T-helper 2 cell treated with Interferon-gamma antibody and Interleukin-4, amounts not matched to agents 5 μg/mL and 100 μg/mL, for 36 hours (primary cell): Measurements from ENCODE around the gene TNFRSF9.

ENCODE experiments used
- DNase-seq: peaks from one replicate; pipeline ENCODE4 v3.0.0; 2021; ENCODE audit warnings: low spot score
- H3K27ac Mint-ChIP-seq: one replicate; pipeline ENCODE4 v1.8.0; 2021; ENCODE audit warnings: mild to moderate bottlenecking, mixed read lengths
- H3K27me3 Mint-ChIP-seq: one replicate; pipeline ENCODE4 v1.8.0; 2021; ENCODE audit warnings: low read depth, mixed read lengths
- H3K36me3 Mint-ChIP-seq: one replicate; pipeline ENCODE4 v1.8.0; 2021; ENCODE audit warnings: low read depth, mixed read lengths
- H3K4me1 Mint-ChIP-seq: one replicate; pipeline ENCODE4 v1.8.0; 2021; ENCODE audit warnings: low read depth, mixed read lengths
- H3K4me3 Mint-ChIP-seq: one replicate; pipeline ENCODE4 v1.8.0; 2022; ENCODE audit warnings: mild to moderate bottlenecking, moderate library complexity, mixed read lengths
- H3K9me3 Mint-ChIP-seq: one replicate; pipeline ENCODE4 v1.8.0; 2021; ENCODE audit warnings: mixed read lengths

Gene TNFRSF9

GRCh38 chr1:7940745-7941436, at the start of gene TNFRSF9:
TSS of gene TNFRSF9 (minus strand) at chr1:7940839. CDS start at chr1:7939994, 845 bp downstream.
- Mint-ChIP-seq H3K4me3 (peak within 1 kb of the TSS; percentile 82), H3K36me3 (peaks cover 3% of the 10 kb centered on the region), H3K27me3 (peaks cover 23% of the 10 kb centered on the region), H3K4me1 (peaks cover 25% of the 10 kb centered on the region), H3K9me3 (no peaks in the 10 kb centered on the region), H3K27ac (peak within 1 kb of the TSS; percentile 74)
- peak; percentile 87 for DNase-seq

- Mint-ChIP-seq H3K27me3 (no peaks in the 10 kb centered on the region), H3K9me3 (no peaks in the 10 kb centered on the region), H3K4me3 (no peak overlapping the region), H3K4me1 (no peaks in the 10 kb centered on the region), H3K36me3 (peaks cover 19% of the 10 kb centered on the region), H3K27ac (no peak overlapping the region)
- no peak for DNase-seq
Measured at GRCh38 chr1:7989762-7990428, 49.3 kb upstream of the TNFRSF9 start.

DNA sequence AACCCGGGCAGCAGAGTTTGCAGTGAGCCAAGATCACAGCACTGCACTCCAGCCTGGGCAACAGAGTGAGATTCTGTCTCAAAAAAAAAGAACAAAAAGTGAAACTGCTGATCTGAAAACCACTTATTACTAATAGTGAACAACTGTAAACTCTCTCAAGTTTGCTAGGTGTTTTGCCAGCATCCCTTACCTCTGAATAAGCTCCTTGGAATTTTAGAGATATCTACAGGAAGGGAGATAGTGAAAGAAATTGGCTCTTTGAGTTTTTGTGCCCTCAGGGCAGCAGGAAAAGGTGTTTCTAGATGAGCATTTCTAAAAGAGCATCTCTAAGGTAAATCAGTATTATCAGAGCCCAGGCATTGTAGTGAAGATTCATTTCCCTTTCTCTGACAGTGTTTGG, 47.9 kb upstream of the TNFRSF9 start:
- H3K9me3 Mint-ChIP-seq = no peaks in the 10 kb centered on the region
- peaks cover 22% of the 10 kb centered on the region for H3K36me3 Mint-ChIP-seq
- H3K4me3 Mint-ChIP-seq = no peak overlapping the region
- no peak overlapping the region for H3K27ac Mint-ChIP-seq
- H3K27me3 Mint-ChIP-seq = no peaks in the 10 kb centered on the region
- DNase-seq = no peak
- H3K4me1 Mint-ChIP-seq = no peaks in the 10 kb centered on the region

DNA sequence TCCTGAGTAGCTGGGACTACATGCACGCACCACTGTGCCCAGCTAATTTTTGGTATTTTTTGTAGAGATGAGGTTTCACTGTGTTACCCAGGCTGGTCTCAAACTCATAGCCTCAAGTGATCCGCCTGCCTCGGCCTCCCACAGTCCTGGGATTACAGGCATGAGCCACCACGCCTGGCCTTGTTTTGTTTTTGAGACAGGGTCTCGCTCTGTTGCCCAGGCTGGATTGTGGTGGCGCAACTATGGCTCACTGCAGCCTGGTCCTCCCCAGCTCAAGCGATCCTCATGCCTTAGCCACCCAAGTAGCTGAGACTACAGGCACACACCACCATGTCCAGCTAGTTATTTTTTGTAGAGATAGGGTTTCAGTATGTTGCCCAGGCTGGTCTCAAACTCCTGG, 46.9 kb upstream of the TNFRSF9 start:
- peaks cover 27% of the 10 kb centered on the region for H3K36me3 Mint-ChIP-seq
- H3K9me3 Mint-ChIP-seq = no peaks in the 10 kb centered on the region
- DNase-seq = no peak
- H3K4me1 Mint-ChIP-seq = peaks cover 3% of the 10 kb centered on the region
- H3K27ac Mint-ChIP-seq = no peak overlapping the region
- H3K27me3 Mint-ChIP-seq = no peaks in the 10 kb centered on the region
- H3K4me3 Mint-ChIP-seq = no peak overlapping the region

DNA sequence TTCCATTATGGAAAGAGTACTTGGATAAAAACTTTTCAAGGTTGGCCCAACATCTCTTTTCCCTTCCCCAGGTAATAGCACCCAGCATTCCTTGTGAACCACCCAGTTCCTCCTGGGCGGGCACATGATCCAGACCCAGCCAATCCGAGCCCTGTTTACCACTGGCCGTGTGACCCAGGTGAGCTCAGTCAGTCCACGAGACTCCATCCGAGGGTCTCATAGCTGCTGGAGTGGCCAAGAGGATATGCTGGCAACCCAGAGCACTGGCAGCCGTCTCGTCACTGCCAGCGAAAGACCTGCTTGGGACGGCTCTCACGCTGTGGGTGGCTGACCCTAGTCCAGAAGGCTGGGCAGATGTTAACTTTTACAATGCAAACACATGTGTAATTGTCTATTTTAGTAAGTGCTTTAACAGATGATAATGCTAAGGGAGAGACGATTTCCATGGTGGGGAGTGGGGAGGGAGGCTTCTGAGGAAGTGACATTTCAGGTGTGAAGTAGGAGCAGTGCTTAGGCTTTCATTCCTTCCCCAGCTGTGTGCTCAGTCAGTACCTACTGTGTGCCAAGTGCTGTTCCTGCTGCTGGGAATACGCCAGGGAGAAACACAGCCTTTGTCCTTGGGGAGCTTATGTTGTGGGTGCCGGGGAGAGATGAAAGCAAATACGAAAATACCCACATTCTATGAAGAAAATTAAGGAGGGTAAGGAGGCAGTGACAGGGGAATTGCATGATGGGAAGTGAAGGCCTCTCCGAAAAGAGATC, 45.4 kb upstream of the TNFRSF9 start:
- H3K27ac Mint-ChIP-seq = peak overlapping the region; percentile 5
- DNase-seq = no peak
- H3K36me3 Mint-ChIP-seq = peaks cover 33% of the 10 kb centered on the region

GRCh38 chr1:7984811-7985210, 44.2 kb upstream of the TNFRSF9 start:
- DNase-seq = no peak
- peaks cover 27% of the 10 kb centered on the region for H3K36me3 Mint-ChIP-seq
- H3K4me1 Mint-ChIP-seq = peaks cover 6% of the 10 kb centered on the region
- H3K4me3 Mint-ChIP-seq = no peak overlapping the region
- H3K9me3 Mint-ChIP-seq = no peaks in the 10 kb centered on the region
- H3K27me3 Mint-ChIP-seq = no peaks in the 10 kb centered on the region
- H3K27ac Mint-ChIP-seq = no peak overlapping the region

More for the DNA sequence above, 45.4 kb upstream of the TNFRSF9 start:
- H3K4me3 Mint-ChIP-seq = no peak overlapping the region
- peaks cover 6% of the 10 kb centered on the region for H3K4me1 Mint-ChIP-seq
- H3K27me3 Mint-ChIP-seq = no peaks in the 10 kb centered on the region
- H3K9me3 Mint-ChIP-seq = no peaks in the 10 kb centered on the region

DNA sequence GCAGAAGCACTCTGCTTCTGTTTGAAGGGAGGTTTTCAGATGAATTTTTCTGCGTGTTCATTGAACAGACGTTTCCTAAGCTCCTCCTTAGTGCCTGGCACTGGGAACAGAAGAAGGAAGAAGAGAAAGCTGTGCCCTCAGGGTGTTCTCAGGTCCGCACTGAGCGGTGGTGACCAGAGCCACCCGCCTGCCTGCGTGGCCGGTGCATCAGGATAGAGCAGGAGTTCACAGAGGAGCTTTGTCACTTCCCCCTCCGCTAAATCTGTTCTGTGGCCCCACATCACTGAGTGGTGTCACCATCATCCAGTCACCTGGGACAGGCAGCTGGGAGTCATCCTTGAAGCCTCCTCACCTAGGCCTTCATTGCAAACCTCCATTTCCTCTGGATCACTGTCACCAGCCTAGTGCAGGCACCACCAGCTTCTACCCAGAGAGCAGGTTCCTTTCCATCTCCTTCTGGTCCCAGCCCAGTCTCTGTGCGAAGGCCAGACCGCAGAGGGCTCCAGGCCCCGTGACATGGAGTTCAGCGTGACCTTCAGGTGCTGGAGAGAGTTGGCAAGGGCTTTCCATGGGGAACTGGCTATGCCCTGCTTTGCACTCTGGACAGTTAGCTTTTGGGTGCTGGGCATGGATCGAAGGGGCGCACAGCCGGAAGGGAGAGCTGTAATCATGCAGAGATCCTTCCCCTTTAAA, 42.6 kb upstream of the TNFRSF9 start:
- DNase-seq = no peak
- Mint-ChIP-seq H3K4me1 (peaks cover 6% of the 10 kb centered on the region), H3K36me3 (peaks cover 33% of the 10 kb centered on the region), H3K9me3 (no peaks in the 10 kb centered on the region), H3K27ac (no peak overlapping the region), H3K27me3 (no peaks in the 10 kb centered on the region), H3K4me3 (no peak overlapping the region)

- Mint-ChIP-seq H3K27ac (no peak overlapping the region), H3K9me3 (no peaks in the 10 kb centered on the region), H3K36me3 (peaks cover 31% of the 10 kb centered on the region)
Measured at GRCh38 chr1:7980984-7981383, 40.3 kb upstream of the TNFRSF9 start.

GRCh38 chr1:7975212-7975865, 34.7 kb upstream of the TNFRSF9 start:
- DNase-seq = peak; percentile 15
- H3K4me3 Mint-ChIP-seq = no peak overlapping the region
- no peak overlapping the region for H3K27ac Mint-ChIP-seq
- H3K9me3 Mint-ChIP-seq = no peaks in the 10 kb centered on the region
- H3K4me1 Mint-ChIP-seq = no peaks in the 10 kb centered on the region
- no peaks in the 10 kb centered on the region for H3K27me3 Mint-ChIP-seq
- H3K36me3 Mint-ChIP-seq = peaks cover 42% of the 10 kb centered on the region

More at GRCh38 chr1:7980984-7981383, 40.3 kb upstream of the TNFRSF9 start:
- H3K4me3 Mint-ChIP-seq = no peak overlapping the region
- peaks cover 6% of the 10 kb centered on the region for H3K4me1 Mint-ChIP-seq
- no peak for DNase-seq
- H3K27me3 Mint-ChIP-seq = no peaks in the 10 kb centered on the region

DNA sequence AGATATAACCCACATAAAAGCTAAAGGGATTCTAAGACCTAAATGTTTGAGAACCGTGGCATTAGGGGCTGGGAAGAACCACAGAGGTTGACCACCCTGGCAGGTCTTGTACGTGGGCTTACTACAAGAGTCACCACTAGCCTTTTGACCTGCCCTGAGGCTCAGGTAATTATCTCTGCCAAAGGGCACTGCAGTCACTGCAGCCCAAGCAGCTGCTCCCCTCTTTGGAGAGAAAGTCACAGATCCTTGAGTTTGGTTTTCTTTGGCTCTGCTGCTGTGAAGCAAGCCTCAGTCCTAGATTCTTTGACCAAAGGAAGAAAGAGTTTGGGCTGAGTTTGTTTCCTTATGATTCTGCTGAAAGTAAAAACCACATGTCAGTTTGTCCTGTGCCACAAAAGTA, 32.4 kb upstream of the TNFRSF9 start:
- DNase-seq = no peak
- Mint-ChIP-seq H3K27me3 (no peaks in the 10 kb centered on the region), H3K36me3 (peaks cover 48% of the 10 kb centered on the region), H3K9me3 (no peaks in the 10 kb centered on the region), H3K4me1 (no peaks in the 10 kb centered on the region), H3K4me3 (no peak overlapping the region), H3K27ac (no peak overlapping the region)

GRCh38 chr1:7972285-7972684, 31.6 kb upstream of the TNFRSF9 start:
- no peaks in the 10 kb centered on the region for H3K9me3 Mint-ChIP-seq
- no peak overlapping the region for H3K27ac Mint-ChIP-seq
- peaks cover 45% of the 10 kb centered on the region for H3K36me3 Mint-ChIP-seq
- H3K4me1 Mint-ChIP-seq = peaks cover under 1% of the 10 kb centered on the region
- no peak for DNase-seq
- no peak overlapping the region for H3K4me3 Mint-ChIP-seq
- no peaks in the 10 kb centered on the region for H3K27me3 Mint-ChIP-seq

- H3K36me3 Mint-ChIP-seq = peaks cover 53% of the 10 kb centered on the region
- no peak overlapping the region for H3K4me3 Mint-ChIP-seq
- peaks cover 9% of the 10 kb centered on the region for H3K4me1 Mint-ChIP-seq
- no peak for DNase-seq
- H3K9me3 Mint-ChIP-seq = no peaks in the 10 kb centered on the region
- no peak overlapping the region for H3K27ac Mint-ChIP-seq
- no peaks in the 10 kb centered on the region for H3K27me3 Mint-ChIP-seq
Measured at GRCh38 chr1:7971024-7971423, 30.4 kb upstream of the TNFRSF9 start.

DNA sequence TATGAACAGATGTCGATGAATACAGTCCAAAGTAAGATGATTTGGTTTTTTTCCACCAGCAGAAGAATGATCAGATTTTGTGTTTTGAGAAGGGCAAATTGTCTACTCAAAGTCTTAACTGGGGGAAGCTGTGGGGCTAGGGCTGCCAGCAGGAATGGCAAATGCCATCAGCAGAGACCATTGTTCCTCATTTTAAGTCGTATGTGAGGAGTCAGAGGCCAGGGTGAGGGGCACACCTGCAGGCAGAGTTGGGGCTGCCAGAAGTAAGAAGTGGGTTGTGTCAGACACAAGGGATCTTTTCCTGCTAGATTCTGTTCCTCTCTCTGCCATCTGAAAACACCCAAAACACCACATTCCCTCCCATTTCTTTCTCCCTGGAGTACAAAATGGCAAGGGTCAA, 29.6 kb upstream of the TNFRSF9 start:
- H3K27ac Mint-ChIP-seq = no peak overlapping the region

More for the DNA sequence above, 29.6 kb upstream of the TNFRSF9 start:
- H3K27me3 Mint-ChIP-seq = no peaks in the 10 kb centered on the region
- no peak overlapping the region for H3K4me3 Mint-ChIP-seq
- no peaks in the 10 kb centered on the region for H3K9me3 Mint-ChIP-seq
- peaks cover 14% of the 10 kb centered on the region for H3K4me1 Mint-ChIP-seq
- peaks cover 57% of the 10 kb centered on the region for H3K36me3 Mint-ChIP-seq
- no peak for DNase-seq
